Measurements from ENCODE around the gene NPR2. TPM values are rescaled to one million over a fixed set of nuclear protein-coding genes. Genes with fewer than 3 reads are reported as not detected.

The NPR2 gene
- total and polyA plus RNA-seq, 2 of the 13 experiments (the other 11 are each of a cell fraction or from before 2014, with no cell fraction given), result 7.4 to 9.4 TPM

GRCh38 chr9:35818341-35818740, 26.9 kb downstream of the NPR2 start (continued):
- no peak for TF ChIP-seq TP53 (CRISPR knock-in tag; conservative IDR thresholded peaks at IDR 0.05)
- no peak for TF ChIP-seq NR0B2 (CRISPR knock-in tag; IDR thresholded peaks at IDR 0.05)
- TF ChIP-seq SSRP1 (CRISPR knock-in tag; IDR thresholded peaks at IDR 0.05), result no peak
- no peak for TF ChIP-seq ZNF256 (CRISPR knock-in tag; conservative IDR thresholded peaks at IDR 0.05)
- no peak for TF ChIP-seq POLR2AphosphoS5 (IDR thresholded peaks at IDR 0.05; ENCODE audit: low read depth, low read length)
- TF ChIP-seq MIER3 (CRISPR knock-in tag; IDR thresholded peaks at IDR 0.05; ENCODE audit: borderline replicate concordance), result no peak
- no peak for TF ChIP-seq ZNF235 (CRISPR knock-in tag; IDR thresholded peaks at IDR 0.05; ENCODE audit: borderline replicate concordance)
- no peak for TF ChIP-seq ZNF574 (CRISPR knock-in tag; IDR thresholded peaks at IDR 0.05)

- intact Hi-C loops (cut with micrococcal nuclease; ENCODE audit: unreplicated experiment), result no loop called here
Observed at GRCh38 chr9:35820076-35820475, 28.7 kb downstream of the NPR2 start.

More at GRCh38 chr9:35820076-35820475, 28.7 kb downstream of the NPR2 start:
- no peaks in the 10 kb centered on the region for H4K20me1 ChIP-seq (ENCODE audit: insufficient read depth, low read length)
- H3K9me3 ChIP-seq (ENCODE audit: low read length), result no peaks in the 10 kb centered on the region
- no peak for ATAC-seq
- TF ChIP-seq YY1 (IDR thresholded peaks at IDR 0.05; ENCODE audit: insufficient read depth, insufficient replicate concordance, low read depth, low read length), result no peak
- no peak for TF ChIP-seq FOXK2 (IDR thresholded peaks at IDR 0.05)
- no peak for TF ChIP-seq ZNF354B (CRISPR knock-in tag; IDR thresholded peaks at IDR 0.05)
- TF ChIP-seq ARNTL (CRISPR knock-in tag; IDR thresholded peaks at IDR 0.05), result no peak
- TF ChIP-seq ARNT2 (CRISPR knock-in tag; IDR thresholded peaks at IDR 0.05; ENCODE audit: low read depth), result no peak
- no peak for TF ChIP-seq HBP1 (CRISPR knock-in tag; IDR thresholded peaks at IDR 0.05; ENCODE audit: low read depth)
- ChIA-PET POLR2A (no interaction called here), CTCF (ENCODE audit: low intra/inter-chr PET ratio, low total read pairs) (no interaction called here)
- DNase-seq (ENCODE audit: low spot score), result no peak
- H3K4me2 ChIP-seq (ENCODE audit: low read depth, low read length), result no peak overlapping the region
- in situ Hi-C loops (cut with HindIII; ENCODE audit: extremely low pct_ligation_motif_present, low pct_unique_long_range_greater_than_20kb), result no loop called here
- FAIRE-seq, result no peak
- peaks cover 15% of the 10 kb centered on the region for H3K4me1 ChIP-seq (ENCODE audit: insufficient read depth, low read length)
- no peaks in the 10 kb centered on the region for H3K27me3 ChIP-seq (ENCODE audit: control insufficient read depth in 1 of 2, insufficient read depth in 2 of 2, low read length in 2 of 2)
- no peak overlapping the region for H2AFZ ChIP-seq (ENCODE audit: low read length)
- no peaks in the 10 kb centered on the region for H3K36me3 ChIP-seq (replicated peaks in 1 of 2; ENCODE audit: control insufficient read depth in 1 of 2, insufficient read depth in 2 of 2, low read length in 2 of 2)
- no TSS peak for BruUV-seq (replicated peaks)
- H3K79me2 ChIP-seq (ENCODE audit: insufficient read depth, low read length), result peaks cover 5% of the 10 kb centered on the region
- no peak overlapping the region for H3K9ac ChIP-seq (ENCODE audit: insufficient read depth, low read depth, low read length)
- H3K27ac ChIP-seq (ENCODE audit: extremely low read length, insufficient read depth, low read length), result no peak overlapping the region
- no peak overlapping the region for H3K4me3 ChIP-seq (replicated peaks in 1 of 3; ENCODE audit: insufficient read depth in 1 of 3, low read depth in 2 of 3, low read length in 3 of 3)
